Activated naive CD4-positive, alpha-beta T cell treated with anti-CD3 and anti-CD28 coated beads, Interleukin-2, amount 50 U/mL, for 72 hours (primary cell): Measurements from ENCODE around the gene HSP90AB1. TPM values are rescaled to one million over a fixed set of nuclear protein-coding genes. Genes with fewer than 3 reads are reported as not detected.

ENCODE experiments used
- ATAC-seq, 2 donors: fragments of 150-1000 bp; cut with Tn5 transposase; 2 replicates each; pipeline ENCODE4 v1.10.0; 2021; ENCODE audit warnings: mild to moderate bottlenecking in 2 of 2, moderate library complexity in 2 of 2
- DNase-seq, 2 donors: peaks; one replicate each; pipeline ENCODE4 v3.0.0; 2021 to 2022; ENCODE audit warnings: low spot score in 2 of 2
- H3K27ac Mint-ChIP-seq, 2 donors: one replicate each; pipeline ENCODE4 v1.8.0; 2022; ENCODE audit warnings: mild to moderate bottlenecking in 2 of 2, mixed read lengths in 2 of 2
- H3K36me3 Mint-ChIP-seq, 2 donors: one replicate each; pipeline ENCODE4 v1.8.0; 2022; ENCODE audit warnings: mixed read lengths in 2 of 2
- H3K9me3 Mint-ChIP-seq, 2 donors: one replicate each; pipeline ENCODE4 v1.8.0; 2022; ENCODE audit warnings: mixed read lengths in 2 of 2
- total RNA-seq, 2 donors: library from RNA; stranded (reverse); gene quantifications; one replicate each; pipeline ENCODE4 v1.2.3, GENCODE V29; 2022

HSP90AB1 gene
- total RNA-seq, result 1,000 to 10,000 TPM; 1,343 to 1,701 TPM

- DNase-seq (peak; percentile 93 to 98), ATAC-seq (peak; percentile 72 to 81)
- Mint-ChIP-seq H3K9me3 (no peaks in the 10 kb centered on the region), H3K27ac (peak within 1 kb of the TSS; percentile 100), H3K36me3 (peaks cover 52 to 58% of the 10 kb centered on the region in 2 donors)
Observed at GRCh38 chr6:44246663-44247337, at the start of gene HSP90AB1. TSS of gene HSP90AB1 (plus strand) at chr6:44247101. CDS start at chr6:44248630, 1,529 bp downstream.

- Mint-ChIP-seq H3K27ac (no peak overlapping the region), H3K36me3 (no peaks in the 10 kb centered on the region), H3K9me3 (no peaks in the 10 kb centered on the region)
- ATAC-seq (no peak), DNase-seq (no peak)
Observed at GRCh38 chr6:44198684-44199083, 48.2 kb upstream of the HSP90AB1 start.

- Mint-ChIP-seq H3K27ac (no peak overlapping the region), H3K36me3 (no peaks in the 10 kb centered on the region), H3K9me3 (no peaks in the 10 kb centered on the region)
- ATAC-seq (no peak), DNase-seq (no peak)
Observed at GRCh38 chr6:44199883-44200282, 47.0 kb upstream of the HSP90AB1 start.

- Mint-ChIP-seq H3K27ac (no peak overlapping the region), H3K9me3 (no peaks in the 10 kb centered on the region)
Observed at GRCh38 chr6:44201200-44201599, 45.7 kb upstream of the HSP90AB1 start.

GRCh38 chr6:44201638-44202303 is 45.1 kb upstream of the HSP90AB1 start:
- no peaks in the 10 kb centered on the region for H3K36me3 Mint-ChIP-seq
- H3K27ac Mint-ChIP-seq, result no peak overlapping the region
- H3K9me3 Mint-ChIP-seq, result no peaks in the 10 kb centered on the region
- ATAC-seq (no peak), DNase-seq (no peak)

More at GRCh38 chr6:44201200-44201599, 45.7 kb upstream of the HSP90AB1 start:
- no peaks in the 10 kb centered on the region for H3K36me3 Mint-ChIP-seq
- no peak for ATAC-seq
- no peak for DNase-seq

- no peak for ATAC-seq
- Mint-ChIP-seq H3K9me3 (no peaks in the 10 kb centered on the region), H3K27ac (no peak overlapping the region), H3K36me3 (no peaks in the 10 kb centered on the region)
- DNase-seq, result no peak
Observed at GRCh38 chr6:44202332-44202971, 44.4 kb upstream of the HSP90AB1 start.

GRCh38 chr6:44202972-44203750 is 43.7 kb upstream of the HSP90AB1 start:
- Mint-ChIP-seq H3K36me3 (no peaks in the 10 kb centered on the region), H3K9me3 (no peaks in the 10 kb centered on the region), H3K27ac (no peak overlapping the region)
- ATAC-seq, result no peak
- no peak for DNase-seq

GRCh38 chr6:44203955-44204354 is 42.9 kb upstream of the HSP90AB1 start:
- Mint-ChIP-seq H3K9me3 (no peaks in the 10 kb centered on the region), H3K36me3 (no peaks in the 10 kb centered on the region), H3K27ac (no peak overlapping the region)
- no peak for ATAC-seq
- no peak for DNase-seq

GRCh38 chr6:44207966-44208365 is 38.9 kb upstream of the HSP90AB1 start:
- DNase-seq (no peak), ATAC-seq (no peak)
- H3K36me3 Mint-ChIP-seq, result no peaks in the 10 kb centered on the region
- H3K9me3 Mint-ChIP-seq, result no peaks in the 10 kb centered on the region
- no peak overlapping the region for H3K27ac Mint-ChIP-seq

GRCh38 chr6:44211284-44211683 is 35.6 kb upstream of the HSP90AB1 start:
- DNase-seq (no peak), ATAC-seq (no peak)
- Mint-ChIP-seq H3K9me3 (no peaks in the 10 kb centered on the region), H3K36me3 (no peaks in the 10 kb centered on the region), H3K27ac (no peak overlapping the region)

- no peak overlapping the region for H3K27ac Mint-ChIP-seq
- no peaks in the 10 kb centered on the region for H3K36me3 Mint-ChIP-seq
- ATAC-seq (no peak), DNase-seq (no peak)
- H3K9me3 Mint-ChIP-seq, result no peaks in the 10 kb centered on the region
Observed at GRCh38 chr6:44214307-44214706, 32.6 kb upstream of the HSP90AB1 start.

- H3K9me3 Mint-ChIP-seq, result no peaks in the 10 kb centered on the region
- H3K27ac Mint-ChIP-seq, result no peak within 1 kb of the TSS
- ATAC-seq (no peak), DNase-seq (no peak)
- no peaks in the 10 kb centered on the region for H3K36me3 Mint-ChIP-seq
Observed at GRCh38 chr6:44216677-44217331, 30.1 kb upstream of the HSP90AB1 start, which contains the start of gene MYMX. TSS of gene MYMX (plus strand) at chr6:44216926. CDS start at chr6:44217472, 546 bp downstream.

- Mint-ChIP-seq H3K36me3 (no peaks in the 10 kb centered on the region), H3K27ac (no peak overlapping the region), H3K9me3 (no peaks in the 10 kb centered on the region)
- ATAC-seq, result no peak
- DNase-seq, result no peak
Observed at GRCh38 chr6:44217332-44218143, 29.4 kb upstream of the HSP90AB1 start.

- ATAC-seq, result peak; percentile 11 to 34
- Mint-ChIP-seq H3K27ac (no peak overlapping the region), H3K36me3 (peaks cover 0 to 3% of the 10 kb centered on the region in 2 donors), H3K9me3 (no peaks in the 10 kb centered on the region)
- DNase-seq, result peak in 1 of 2 donors; percentile 40
Observed at GRCh38 chr6:44219053-44219814, 27.7 kb upstream of the HSP90AB1 start.
